ENCODE results near the gene C1orf159. TPM values are rescaled to one million over a fixed set of nuclear protein-coding genes. Genes with fewer than 3 reads are reported as not detected.

The C1orf159 gene
- total and polyA plus RNA-seq, 2 experiments from 2014 or later = 9.6 to 21.5 TPM

DNA sequence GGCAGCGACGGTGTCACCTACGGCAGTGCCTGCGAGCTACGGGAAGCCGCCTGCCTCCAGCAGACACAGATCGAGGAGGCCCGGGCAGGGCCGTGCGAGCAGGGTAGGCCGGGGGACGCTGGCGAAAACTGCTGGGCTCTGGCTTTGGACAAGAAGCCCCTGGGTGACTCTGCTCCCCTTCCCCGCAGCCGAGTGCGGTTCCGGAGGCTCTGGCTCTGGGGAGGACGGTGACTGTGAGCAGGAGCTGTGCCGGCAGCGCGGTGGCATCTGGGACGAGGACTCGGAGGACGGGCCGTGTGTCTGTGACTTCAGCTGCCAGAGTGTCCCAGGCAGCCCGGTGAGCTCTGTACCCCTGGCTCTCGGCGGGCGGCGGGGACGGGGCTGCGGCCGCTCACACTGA is 72.0 kb downstream of the C1orf159 start:
- H3K9me3 Mint-ChIP-seq = no peaks in the 10 kb centered on the region
- no peaks in the 10 kb centered on the region for H3K9me2 ChIP-seq (ENCODE audit: insufficient read depth)

DNA sequence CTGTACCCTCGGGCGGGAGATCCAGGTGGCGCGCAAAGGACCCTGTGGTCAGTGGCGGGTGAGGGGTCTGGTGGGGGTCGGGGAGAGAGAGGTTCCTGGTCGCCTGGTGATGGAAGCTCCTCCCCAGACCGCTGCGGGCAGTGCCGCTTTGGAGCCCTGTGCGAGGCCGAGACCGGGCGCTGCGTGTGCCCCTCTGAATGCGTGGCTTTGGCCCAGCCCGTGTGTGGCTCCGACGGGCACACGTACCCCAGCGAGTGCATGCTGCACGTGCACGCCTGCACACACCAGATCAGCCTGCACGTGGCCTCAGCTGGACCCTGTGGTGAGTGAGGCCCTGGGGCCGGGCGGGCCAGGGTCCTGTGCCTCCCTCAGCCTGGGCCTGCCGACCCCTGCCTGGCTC is 72.5 kb downstream of the C1orf159 start:
- Mint-ChIP-seq H3K4me1 (peaks cover 4% of the 10 kb centered on the region; the same call in 2 of the 3 replicates), H3K27me3 (ENCODE audit: insufficient read depth, low read depth, poor library complexity) (peaks cover 26% of the 10 kb centered on the region), H3K27ac (no peak overlapping the region), H3K36me3 (ENCODE audit: low read depth) (peaks cover 17% of the 10 kb centered on the region), H3K9me3 (no peaks in the 10 kb centered on the region), H3K4me3 (no peak overlapping the region)
- no peak overlapping the region for H3K4me3 ChIP-seq
- peaks cover 20% of the 10 kb centered on the region for H3K27me3 ChIP-seq (ENCODE audit: insufficient read depth)
- H4K20me1 ChIP-seq (replicated peaks; ENCODE audit: insufficient read depth) = peaks cover 9% of the 10 kb centered on the region; the same call in 1 of the 2 replicates
- ATAC-seq (no peak), DNase-seq (ENCODE audit: low spot score) (no peak)
- H3K4me2 ChIP-seq = no peak overlapping the region
- peaks cover 7% of the 10 kb centered on the region; the same call in 1 of the 2 replicates for H3K4me1 ChIP-seq (ENCODE audit: insufficient read depth)
- no peak overlapping the region for H3K27ac ChIP-seq (ENCODE audit: low read depth)
- H3K9me2 ChIP-seq (ENCODE audit: insufficient read depth) = no peaks in the 10 kb centered on the region
- H2AFZ ChIP-seq = no peak overlapping the region
- H3F3A ChIP-seq (replicated peaks; ENCODE audit: low read depth) = no peaks in the 10 kb centered on the region
- no peaks in the 10 kb centered on the region for H3K36me3 ChIP-seq (ENCODE audit: insufficient read depth)
- TF ChIP-seq NANOG (IDR thresholded peaks at IDR 0.05; ENCODE audit: borderline replicate concordance) = no peak
- TF ChIP-seq EZH2phosphoT487 (IDR thresholded peaks at IDR 0.05; ENCODE audit: unreplicated experiment) = no peak
- TF ChIP-seq, protein P1, sequence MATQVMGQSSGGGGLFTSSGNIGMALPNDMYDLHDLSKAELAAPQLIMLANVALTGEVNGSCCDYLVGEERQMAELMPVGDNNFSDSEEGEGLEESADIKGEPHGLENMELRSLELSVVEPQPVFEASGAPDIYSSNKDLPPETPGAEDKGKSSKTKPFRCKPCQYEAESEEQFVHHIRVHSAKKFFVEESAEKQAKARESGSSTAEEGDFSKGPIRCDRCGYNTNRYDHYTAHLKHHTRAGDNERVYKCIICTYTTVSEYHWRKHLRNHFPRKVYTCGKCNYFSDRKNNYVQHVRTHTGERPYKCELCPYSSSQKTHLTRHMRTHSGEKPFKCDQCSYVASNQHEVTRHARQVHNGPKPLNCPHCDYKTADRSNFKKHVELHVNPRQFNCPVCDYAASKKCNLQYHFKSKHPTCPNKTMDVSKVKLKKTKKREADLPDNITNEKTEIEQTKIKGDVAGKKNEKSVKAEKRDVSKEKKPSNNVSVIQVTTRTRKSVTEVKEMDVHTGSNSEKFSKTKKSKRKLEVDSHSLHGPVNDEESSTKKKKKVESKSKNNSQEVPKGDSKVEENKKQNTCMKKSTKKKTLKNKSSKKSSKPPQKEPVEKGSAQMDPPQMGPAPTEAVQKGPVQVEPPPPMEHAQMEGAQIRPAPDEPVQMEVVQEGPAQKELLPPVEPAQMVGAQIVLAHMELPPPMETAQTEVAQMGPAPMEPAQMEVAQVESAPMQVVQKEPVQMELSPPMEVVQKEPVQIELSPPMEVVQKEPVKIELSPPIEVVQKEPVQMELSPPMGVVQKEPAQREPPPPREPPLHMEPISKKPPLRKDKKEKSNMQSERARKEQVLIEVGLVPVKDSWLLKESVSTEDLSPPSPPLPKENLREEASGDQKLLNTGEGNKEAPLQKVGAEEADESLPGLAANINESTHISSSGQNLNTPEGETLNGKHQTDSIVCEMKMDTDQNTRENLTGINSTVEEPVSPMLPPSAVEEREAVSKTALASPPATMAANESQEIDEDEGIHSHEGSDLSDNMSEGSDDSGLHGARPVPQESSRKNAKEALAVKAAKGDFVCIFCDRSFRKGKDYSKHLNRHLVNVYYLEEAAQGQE (IDR thresholded peaks at IDR 0.05; ENCODE audit: unreplicated experiment) = no peak
- no peak for TF ChIP-seq ZNF114 (CRISPR knock-in tag; IDR thresholded peaks at IDR 0.05)
- no peak for TF ChIP-seq STAT1 (IDR thresholded peaks at IDR 0.05; ENCODE audit: unreplicated experiment)
- no peak for TF ChIP-seq EZH2 (IDR thresholded peaks at IDR 0.05; ENCODE audit: low read depth, unreplicated experiment)
- TF ChIP-seq, protein P2, sequence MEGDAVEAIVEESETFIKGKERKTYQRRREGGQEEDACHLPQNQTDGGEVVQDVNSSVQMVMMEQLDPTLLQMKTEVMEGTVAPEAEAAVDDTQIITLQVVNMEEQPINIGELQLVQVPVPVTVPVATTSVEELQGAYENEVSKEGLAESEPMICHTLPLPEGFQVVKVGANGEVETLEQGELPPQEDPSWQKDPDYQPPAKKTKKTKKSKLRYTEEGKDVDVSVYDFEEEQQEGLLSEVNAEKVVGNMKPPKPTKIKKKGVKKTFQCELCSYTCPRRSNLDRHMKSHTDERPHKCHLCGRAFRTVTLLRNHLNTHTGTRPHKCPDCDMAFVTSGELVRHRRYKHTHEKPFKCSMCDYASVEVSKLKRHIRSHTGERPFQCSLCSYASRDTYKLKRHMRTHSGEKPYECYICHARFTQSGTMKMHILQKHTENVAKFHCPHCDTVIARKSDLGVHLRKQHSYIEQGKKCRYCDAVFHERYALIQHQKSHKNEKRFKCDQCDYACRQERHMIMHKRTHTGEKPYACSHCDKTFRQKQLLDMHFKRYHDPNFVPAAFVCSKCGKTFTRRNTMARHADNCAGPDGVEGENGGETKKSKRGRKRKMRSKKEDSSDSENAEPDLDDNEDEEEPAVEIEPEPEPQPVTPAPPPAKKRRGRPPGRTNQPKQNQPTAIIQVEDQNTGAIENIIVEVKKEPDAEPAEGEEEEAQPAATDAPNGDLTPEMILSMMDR (conservative IDR thresholded peaks at IDR 0.05; ENCODE audit: low read depth in 2 of 2) = no peak
- no peaks in the 10 kb centered on the region for H3K79me2 ChIP-seq (replicated peaks; ENCODE audit: insufficient read depth)

More for the DNA sequence above, 72.0 kb downstream of the C1orf159 start:
- H3K27ac ChIP-seq (ENCODE audit: low read depth) = no peak overlapping the region
- no peaks in the 10 kb centered on the region for H3F3A ChIP-seq (replicated peaks; ENCODE audit: low read depth)
- Mint-ChIP-seq H3K4me1 (peaks cover 4% of the 10 kb centered on the region; the same call in 2 of the 3 replicates), H3K4me3 (no peak overlapping the region), H3K27ac (no peak overlapping the region), H3K36me3 (ENCODE audit: low read depth) (peaks cover 18% of the 10 kb centered on the region), H3K27me3 (ENCODE audit: insufficient read depth, low read depth, poor library complexity) (peaks cover 21% of the 10 kb centered on the region)
- TF ChIP-seq, protein P3, sequence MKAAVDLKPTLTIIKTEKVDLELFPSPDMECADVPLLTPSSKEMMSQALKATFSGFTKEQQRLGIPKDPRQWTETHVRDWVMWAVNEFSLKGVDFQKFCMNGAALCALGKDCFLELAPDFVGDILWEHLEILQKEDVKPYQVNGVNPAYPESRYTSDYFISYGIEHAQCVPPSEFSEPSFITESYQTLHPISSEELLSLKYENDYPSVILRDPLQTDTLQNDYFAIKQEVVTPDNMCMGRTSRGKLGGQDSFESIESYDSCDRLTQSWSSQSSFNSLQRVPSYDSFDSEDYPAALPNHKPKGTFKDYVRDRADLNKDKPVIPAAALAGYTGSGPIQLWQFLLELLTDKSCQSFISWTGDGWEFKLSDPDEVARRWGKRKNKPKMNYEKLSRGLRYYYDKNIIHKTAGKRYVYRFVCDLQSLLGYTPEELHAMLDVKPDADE (IDR thresholded peaks at IDR 0.05) = no peak
- no peak for TF ChIP-seq ZNF331 (CRISPR knock-in tag; IDR thresholded peaks at IDR 0.05; ENCODE audit: low read depth)
- TF ChIP-seq STAT1 (IDR thresholded peaks at IDR 0.05; ENCODE audit: unreplicated experiment) = no peak
- no peak for TF ChIP-seq POLR2AphosphoS5 (IDR thresholded peaks at IDR 0.05; ENCODE audit: low read depth)
- no peak for TF ChIP-seq CREB1 (CRISPR knock-in tag; IDR thresholded peaks at IDR 0.05; ENCODE audit: low read depth)
- no peak for TF ChIP-seq EZH2phosphoT487 (IDR thresholded peaks at IDR 0.05; ENCODE audit: unreplicated experiment)
- TF ChIP-seq, protein P1 (IDR thresholded peaks at IDR 0.05; ENCODE audit: unreplicated experiment) = no peak
- TF ChIP-seq JUNB (IDR thresholded peaks at IDR 0.05; ENCODE audit: unreplicated experiment) = no peak
- TF ChIP-seq NANOG (IDR thresholded peaks at IDR 0.05; ENCODE audit: borderline replicate concordance) = no peak
- no peak overlapping the region for H2AFZ ChIP-seq
- no peaks in the 10 kb centered on the region for H3K79me2 ChIP-seq (replicated peaks; ENCODE audit: insufficient read depth)
- H3K4me2 ChIP-seq = no peak overlapping the region
- peaks cover 5% of the 10 kb centered on the region; the same call in 1 of the 2 replicates for H4K20me1 ChIP-seq (replicated peaks; ENCODE audit: insufficient read depth)
- peaks cover 7% of the 10 kb centered on the region; the same call in 1 of the 2 replicates for H3K4me1 ChIP-seq (ENCODE audit: insufficient read depth)
- H3K36me3 ChIP-seq (ENCODE audit: insufficient read depth) = no peaks in the 10 kb centered on the region
- ATAC-seq = no peak
- H3K4me3 ChIP-seq = no peak overlapping the region
- no peak for DNase-seq (ENCODE audit: low spot score)
- peaks cover 15% of the 10 kb centered on the region for H3K27me3 ChIP-seq (ENCODE audit: insufficient read depth)
